ENCODE measurements around the gene SLC2A9.

DNA sequence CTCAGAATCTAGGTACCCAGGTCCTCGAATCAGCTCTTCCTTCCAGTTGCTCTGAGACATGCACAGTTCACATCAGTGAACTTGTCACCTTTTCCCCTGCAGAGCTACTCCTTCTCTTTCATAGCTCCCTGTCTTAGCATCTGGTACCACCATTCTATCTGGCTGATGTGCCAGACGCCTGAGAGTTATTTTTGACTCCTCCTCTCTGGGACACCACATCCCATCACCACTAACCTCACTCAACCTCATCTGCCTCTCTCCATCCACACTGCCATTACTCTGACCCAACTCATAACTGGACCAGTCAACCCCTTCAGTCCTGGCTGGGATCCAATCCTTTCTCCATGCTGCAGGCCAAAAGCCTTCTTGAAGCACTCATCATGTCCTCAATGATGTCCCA, 44.5 kb downstream of the SLC2A9 start:
- TF ChIP-seq POLR2A (IDR thresholded peaks at IDR 0.05) (no peak), EP300 (IDR thresholded peaks at IDR 0.05) (no peak)
- TF ChIP-seq, protein P1, sequence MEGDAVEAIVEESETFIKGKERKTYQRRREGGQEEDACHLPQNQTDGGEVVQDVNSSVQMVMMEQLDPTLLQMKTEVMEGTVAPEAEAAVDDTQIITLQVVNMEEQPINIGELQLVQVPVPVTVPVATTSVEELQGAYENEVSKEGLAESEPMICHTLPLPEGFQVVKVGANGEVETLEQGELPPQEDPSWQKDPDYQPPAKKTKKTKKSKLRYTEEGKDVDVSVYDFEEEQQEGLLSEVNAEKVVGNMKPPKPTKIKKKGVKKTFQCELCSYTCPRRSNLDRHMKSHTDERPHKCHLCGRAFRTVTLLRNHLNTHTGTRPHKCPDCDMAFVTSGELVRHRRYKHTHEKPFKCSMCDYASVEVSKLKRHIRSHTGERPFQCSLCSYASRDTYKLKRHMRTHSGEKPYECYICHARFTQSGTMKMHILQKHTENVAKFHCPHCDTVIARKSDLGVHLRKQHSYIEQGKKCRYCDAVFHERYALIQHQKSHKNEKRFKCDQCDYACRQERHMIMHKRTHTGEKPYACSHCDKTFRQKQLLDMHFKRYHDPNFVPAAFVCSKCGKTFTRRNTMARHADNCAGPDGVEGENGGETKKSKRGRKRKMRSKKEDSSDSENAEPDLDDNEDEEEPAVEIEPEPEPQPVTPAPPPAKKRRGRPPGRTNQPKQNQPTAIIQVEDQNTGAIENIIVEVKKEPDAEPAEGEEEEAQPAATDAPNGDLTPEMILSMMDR (IDR thresholded peaks at IDR 0.05), result no peak

Measured in stomach (tissue), 4 donors.